Transverse colon (tissue), 4 donors: ENCODE data around the gene NKX1-1. TPM values are rescaled to one million over a fixed set of nuclear protein-coding genes. Genes with fewer than 3 reads are reported as not detected.

Experiments used
- DNase-seq: peaks from one replicate; pipeline ENCODE4 v3.0.0-alpha.2; 2019
- H3K27ac ChIP-seq, 4 donors: fragments of 200-600 bp; sonication (generic); 2 replicates each; pipeline ENCODE4 v1.5.1; 2016 to 2018; ENCODE audit warnings: inconsistent platforms in 4 of 4
- H3K27me3 ChIP-seq: fragments of 200-600 bp; sonication (generic); 2 replicates; pipeline ENCODE4 v1.5.1; 2017; ENCODE audit warnings: inconsistent platforms
- H3K36me3 ChIP-seq, 4 donors: fragments of 200-600 bp; sonication (generic); 2 replicates each; pipeline ENCODE4 v1.5.1; 2017 to 2019; ENCODE audit warnings: inconsistent platforms in 4 of 4
- H3K4me1 ChIP-seq, 4 donors: fragments of 200-600 bp; sonication (generic); 2 replicates each; pipeline ENCODE4 v1.5.1; 2017 to 2020; ENCODE audit warnings: inconsistent platforms in 4 of 4
- H3K4me3 ChIP-seq, 4 donors: fragments of 200-600 bp; sonication (generic); 1 replicate in 1 of 4; 2 replicates in 3 of 4; pipeline versions ENCODE4 v1.5.1 to v1.6.1; 2017 to 2019; ENCODE audit warnings: inconsistent platforms in 4 of 4
- H3K9me3 ChIP-seq, 2 donors: fragments of 200-600 bp; sonication (generic); 2 replicates each; pipeline ENCODE4 v1.5.1; 2017 to 2019; ENCODE audit warnings: inconsistent platforms in 2 of 2
- EP300 ChIP-seq: sonication (generic); formaldehyde crosslinking; IDR thresholded peaks from one replicate; pipeline ENCODE4 v1.6.1; 2017; ENCODE audit warnings: antibody characterized with exemption, low read depth
- POLR2A ChIP-seq: fragments of 450-650 bp; IDR thresholded peaks from one replicate; pipeline ENCODE4 v1.6.1; 2016; ENCODE audit warnings: antibody characterized with exemption, mild to moderate bottlenecking, moderate library complexity
- POLR2AphosphoS5 ChIP-seq, 3 donors: sonication (generic); formaldehyde crosslinking; IDR thresholded peaks; one replicate each; pipeline ENCODE4 v1.6.1; 2016; ENCODE audit warnings: antibody characterized with exemption in 3 of 3
- whole genome bisulfite sequencing, 2 donors: methylation state at CpG; one replicate each; pipeline ENCODE4 v1.1.5; 2018; ENCODE audit warnings: low coverage in 1 of 2; 5-methylcytosine and 5-hydroxymethylcytosine counted together
- in situ Hi-C, 4 donors: fragments of 200-750 bp; cut with MboI; loops; one replicate each; pipeline versions ENCODE4 v1.15.0 to v1.15.1; 2017; ENCODE audit warnings: low sequenced_read_pairs in 3 of 4, low pct_ligation_motif_present in 1 of 4, low pct_unique_long_range_greater_than_20kb in 1 of 4
- intact Hi-C: fragments of 100-400 bp; cut with DNase I; formaldehyde crosslinking; loops from one replicate; pipeline ENCODE4 v1.15.1; 2023; ENCODE audit warnings: low total_unique reads
- total RNA-seq, 4 donors: library from RNA; depleted of rRNA; stranded (reverse); fragments of >200 nt; gene quantifications; one replicate each; pipeline ENCODE4 v1.1.0, GENCODE V29; 2016
- TF ChIP-seq, protein P1 (sequence below), 5 experiments: fragments of 200-600 bp in 3 of 5; fragments of 450-650 bp in 2 of 5; sonication (generic) in 3 of 5; IDR thresholded peaks; 1 replicate in 2 of 5; 2 replicates in 3 of 5; pipeline ENCODE4 v1.5.1; 2016 to 2017; ENCODE audit warnings: antibody characterized with exemption in 5 of 5, inconsistent platforms in 3 of 5, mild to moderate bottlenecking in 2 of 5, moderate library complexity in 1 of 5

Gene NKX1-1
- total RNA-seq, 4 donors from 2014 or later: not detected

GRCh38 chr4:1411436-1412375 is 5.5 kb upstream of the NKX1-1 start:
- Histone ChIP-seq H3K9me3 (no peaks in the 10 kb centered on the region), H3K27me3 (peaks cover 97% of the 10 kb centered on the region), H3K27ac (no peak overlapping the region), H3K4me1 (peaks cover 0 to 3% (median 1%) of the 10 kb centered on the region in 4 donors), H3K36me3 (no peaks in the 10 kb centered on the region), H3K4me3 (no peak overlapping the region)
- no peak for DNase-seq
- intact Hi-C loops: no loop called here
- in situ Hi-C loops: no loop called here
- 58% methylated on average over 15 of the region's 17 CpGs; no CpG with 5 or more reads in 1 of the 2 donors for WGBS, 2 donors
- TF ChIP-seq, protein P1, sequence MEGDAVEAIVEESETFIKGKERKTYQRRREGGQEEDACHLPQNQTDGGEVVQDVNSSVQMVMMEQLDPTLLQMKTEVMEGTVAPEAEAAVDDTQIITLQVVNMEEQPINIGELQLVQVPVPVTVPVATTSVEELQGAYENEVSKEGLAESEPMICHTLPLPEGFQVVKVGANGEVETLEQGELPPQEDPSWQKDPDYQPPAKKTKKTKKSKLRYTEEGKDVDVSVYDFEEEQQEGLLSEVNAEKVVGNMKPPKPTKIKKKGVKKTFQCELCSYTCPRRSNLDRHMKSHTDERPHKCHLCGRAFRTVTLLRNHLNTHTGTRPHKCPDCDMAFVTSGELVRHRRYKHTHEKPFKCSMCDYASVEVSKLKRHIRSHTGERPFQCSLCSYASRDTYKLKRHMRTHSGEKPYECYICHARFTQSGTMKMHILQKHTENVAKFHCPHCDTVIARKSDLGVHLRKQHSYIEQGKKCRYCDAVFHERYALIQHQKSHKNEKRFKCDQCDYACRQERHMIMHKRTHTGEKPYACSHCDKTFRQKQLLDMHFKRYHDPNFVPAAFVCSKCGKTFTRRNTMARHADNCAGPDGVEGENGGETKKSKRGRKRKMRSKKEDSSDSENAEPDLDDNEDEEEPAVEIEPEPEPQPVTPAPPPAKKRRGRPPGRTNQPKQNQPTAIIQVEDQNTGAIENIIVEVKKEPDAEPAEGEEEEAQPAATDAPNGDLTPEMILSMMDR (IDR thresholded peaks at IDR 0.05): no peak
- TF ChIP-seq EP300: no peak
- TF ChIP-seq POLR2A: no peak
- no peak for TF ChIP-seq POLR2AphosphoS5 (IDR thresholded peaks at IDR 0.05)

DNA sequence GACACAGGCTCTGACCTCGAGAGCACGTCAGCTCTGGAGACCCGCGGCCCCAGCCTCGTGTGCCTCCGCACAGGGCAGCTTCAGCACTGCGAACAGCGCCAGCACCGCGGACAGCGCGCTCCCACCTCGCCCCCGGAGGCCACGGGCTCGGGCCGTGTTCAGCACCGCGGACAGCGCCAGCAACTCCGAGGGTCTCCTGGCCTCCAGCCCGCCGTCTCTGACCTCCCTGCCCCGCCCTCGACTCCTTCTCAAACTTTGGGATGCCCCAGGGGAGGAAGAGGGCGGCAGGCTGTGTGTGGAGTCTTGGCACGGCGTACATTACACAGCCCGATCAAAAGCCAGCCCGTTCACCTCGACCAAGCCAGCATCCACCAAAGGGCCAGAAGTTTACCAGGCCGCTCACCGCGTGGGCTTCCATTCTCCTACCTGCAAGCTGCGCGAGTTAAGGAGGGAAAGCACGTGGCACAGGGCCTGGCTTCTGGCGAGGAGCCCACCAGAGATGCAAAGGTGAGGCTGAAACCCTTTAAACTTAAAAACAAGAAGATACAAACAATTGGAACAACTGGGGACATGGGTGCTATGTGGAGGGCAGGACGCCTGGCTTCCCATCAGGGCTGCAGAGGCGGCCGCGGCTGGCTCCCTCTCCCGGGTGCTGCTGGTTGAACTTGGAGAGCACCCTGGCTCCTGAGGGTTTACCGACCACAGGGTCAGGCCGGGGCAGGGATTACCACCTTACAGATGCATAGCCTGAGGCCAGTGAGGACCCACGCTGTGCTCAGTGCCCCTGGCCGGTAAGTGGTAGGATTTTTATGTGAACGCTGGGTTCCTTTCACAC is 4.5 kb upstream of the NKX1-1 start:
- no peak for DNase-seq
- H3K27ac ChIP-seq: no peak overlapping the region
- H3K36me3 ChIP-seq: no peaks in the 10 kb centered on the region
- in situ Hi-C loops: no loop called here
- 36% methylated on average over 48 of the region's 48 CpGs; no CpG with 5 or more reads in 1 of the 2 donors for WGBS, 2 donors
- peaks cover 0 to 5% (median 2%) of the 10 kb centered on the region in 4 donors for H3K4me1 ChIP-seq
- H3K27me3 ChIP-seq: peaks cover 97% of the 10 kb centered on the region
- intact Hi-C loops: no loop called here
- H3K9me3 ChIP-seq: no peaks in the 10 kb centered on the region
- no peak overlapping the region for H3K4me3 ChIP-seq
- TF ChIP-seq EP300: no peak
- TF ChIP-seq POLR2AphosphoS5 (IDR thresholded peaks at IDR 0.05): no peak

- TF ChIP-seq EP300 (no peak), POLR2A (no peak), POLR2AphosphoS5 (IDR thresholded peaks at IDR 0.05) (no peak)
- TF ChIP-seq, protein P1 (IDR thresholded peaks at IDR 0.05): no peak
- Histone ChIP-seq H3K9me3 (no peaks in the 10 kb centered on the region), H3K27ac (no peak overlapping the region), H3K36me3 (no peaks in the 10 kb centered on the region), H3K27me3 (peaks cover 97% of the 10 kb centered on the region), H3K4me1 (peaks cover 0 to 5% (median 2%) of the 10 kb centered on the region in 4 donors), H3K4me3 (no peak overlapping the region)
- in situ Hi-C loops: no loop called here
- no peak for DNase-seq
- intact Hi-C loops: no loop called here
- WGBS, 2 donors: 47 to 75% methylated on average over 6 to 27 of the region's 27 CpGs
Observed at GRCh38 chr4:1409491-1410425, 3.5 kb upstream of the NKX1-1 start.

- 43% methylated on average over 12 of the region's 14 CpGs; no CpG with 5 or more reads in 1 of the 2 donors for WGBS, 2 donors
- Histone ChIP-seq H3K4me3 (no peak overlapping the region), H3K9me3 (no peaks in the 10 kb centered on the region), H3K27ac (no peak overlapping the region), H3K27me3 (peaks cover 100% of the 10 kb centered on the region), H3K4me1 (peaks cover 0 to 10% (median 2%) of the 10 kb centered on the region in 4 donors), H3K36me3 (no peaks in the 10 kb centered on the region)
- TF ChIP-seq POLR2A: no peak
- TF ChIP-seq, protein P1 (IDR thresholded peaks at IDR 0.05): no peak
- TF ChIP-seq POLR2AphosphoS5 (IDR thresholded peaks at IDR 0.05): no peak
- no peak for DNase-seq
- intact Hi-C loops: no loop called here
- in situ Hi-C loops: no loop called here
Observed at GRCh38 chr4:1409079-1409478, 2.8 kb upstream of the NKX1-1 start.
